GM15510 (cell line): ENCODE results near the gene APBB1IP.

Source experiments
- POLR2A ChIP-seq: IDR thresholded peaks from 3 replicates; pipeline ENCODE4 v1.6.1; 2011; ENCODE audit warnings: borderline replicate concordance; ENCODE audit not compliant: insufficient read length; ENCODE audit errors: extremely low read depth

APBB1IP gene

DNA sequence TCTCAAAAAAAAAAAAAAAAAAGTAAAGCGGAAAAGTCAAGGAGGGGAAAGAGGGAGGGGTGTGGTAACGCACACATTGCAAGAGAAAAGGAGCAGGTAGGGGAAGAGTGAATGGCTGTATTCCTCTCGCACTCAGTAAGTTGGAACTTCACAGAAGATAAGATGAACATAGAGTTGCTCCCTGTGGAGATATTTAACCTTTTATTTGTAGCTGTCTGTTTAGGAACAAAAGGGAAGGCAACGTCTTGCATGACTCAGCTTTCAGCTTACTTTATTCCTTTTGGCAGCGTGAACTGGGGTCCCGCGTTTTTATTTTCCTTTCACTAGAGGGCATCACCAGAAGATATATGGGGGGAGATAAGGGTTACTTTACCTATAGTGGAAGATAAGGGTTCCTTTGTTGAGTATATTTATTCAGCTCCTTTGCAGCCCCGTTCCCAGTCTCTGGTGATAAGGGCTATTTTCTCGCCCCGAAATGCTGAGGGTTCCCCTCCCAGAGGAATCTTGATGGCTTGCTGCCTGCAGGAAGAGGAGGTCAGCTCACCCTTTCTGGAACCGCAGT is 78.5 kb downstream of the APBB1IP start:
- no peak for TF ChIP-seq POLR2A

DNA sequence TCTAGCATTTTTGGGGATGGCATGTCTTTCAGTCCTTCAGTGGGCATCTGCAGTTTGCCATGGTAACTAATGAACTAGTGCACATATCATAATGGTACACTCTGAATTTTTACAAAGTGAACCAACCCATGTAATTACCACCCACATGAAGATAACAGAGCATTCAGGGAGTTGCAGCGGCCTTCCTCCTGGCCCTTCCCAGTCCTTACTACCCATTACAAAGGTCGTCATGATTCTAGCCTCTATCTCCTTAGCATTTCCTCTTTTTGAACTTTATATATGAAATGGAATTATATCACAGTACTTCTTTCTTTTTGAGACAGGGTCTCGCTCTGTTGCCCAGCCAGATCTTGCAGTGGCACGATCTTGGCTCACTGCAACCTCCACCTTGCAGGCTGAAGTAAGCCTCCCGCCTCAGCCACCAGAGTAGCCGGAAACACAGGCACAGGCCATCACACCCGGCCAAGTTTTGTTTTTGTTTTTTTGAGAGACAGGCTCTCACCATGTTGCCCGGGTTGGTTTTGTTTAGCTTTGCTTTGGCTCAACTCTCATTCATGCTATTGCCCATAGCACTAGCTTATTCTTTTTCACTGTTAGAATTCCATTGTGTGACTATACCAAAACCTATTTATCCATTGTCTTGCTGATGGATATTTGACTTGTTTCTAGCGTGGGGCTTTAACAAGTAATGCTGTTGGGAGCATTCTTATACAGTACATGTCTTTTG is 79.2 kb downstream of the APBB1IP start:
- TF ChIP-seq POLR2A = no peak

DNA sequence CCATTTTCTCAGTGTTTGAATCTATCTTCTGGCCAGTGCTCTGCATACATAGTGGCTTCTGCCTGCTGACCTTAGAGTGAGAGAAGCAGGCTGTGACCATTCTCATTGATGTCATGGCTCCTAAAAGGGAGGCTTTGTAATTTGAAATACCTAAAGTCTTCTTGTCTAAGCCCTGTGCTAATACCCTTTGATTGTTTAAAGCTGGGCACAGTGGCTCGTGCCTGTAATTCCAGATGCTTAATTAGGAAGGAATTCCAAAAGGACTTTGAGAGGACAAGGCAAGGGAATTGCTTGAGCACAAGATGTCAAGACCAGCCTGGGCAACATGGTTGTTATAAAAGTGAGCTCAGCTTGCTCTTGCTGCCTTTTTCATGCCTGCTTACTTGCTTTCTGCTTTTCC is 81.7 kb downstream of the APBB1IP start:
- no peak for TF ChIP-seq POLR2A

DNA sequence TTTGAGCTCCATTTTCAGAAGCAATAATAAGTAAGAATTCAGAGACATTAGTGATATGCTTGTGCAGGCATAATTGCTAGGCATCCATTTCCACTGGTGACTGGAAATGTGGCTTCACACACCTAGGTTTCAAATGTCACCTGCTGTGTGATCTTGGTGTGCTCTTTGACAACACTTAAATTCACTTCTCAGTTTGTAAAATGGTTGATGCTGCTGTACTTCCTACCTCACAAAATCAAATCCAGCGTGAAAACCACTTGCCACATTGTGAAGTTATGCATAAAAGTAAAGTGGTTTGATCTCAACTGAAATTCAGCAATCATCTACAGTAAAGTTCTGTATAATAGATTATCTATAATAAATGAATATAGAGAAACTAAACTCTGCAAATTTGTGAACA is 82.4 kb downstream of the APBB1IP start:
- no peak for TF ChIP-seq POLR2A

DNA sequence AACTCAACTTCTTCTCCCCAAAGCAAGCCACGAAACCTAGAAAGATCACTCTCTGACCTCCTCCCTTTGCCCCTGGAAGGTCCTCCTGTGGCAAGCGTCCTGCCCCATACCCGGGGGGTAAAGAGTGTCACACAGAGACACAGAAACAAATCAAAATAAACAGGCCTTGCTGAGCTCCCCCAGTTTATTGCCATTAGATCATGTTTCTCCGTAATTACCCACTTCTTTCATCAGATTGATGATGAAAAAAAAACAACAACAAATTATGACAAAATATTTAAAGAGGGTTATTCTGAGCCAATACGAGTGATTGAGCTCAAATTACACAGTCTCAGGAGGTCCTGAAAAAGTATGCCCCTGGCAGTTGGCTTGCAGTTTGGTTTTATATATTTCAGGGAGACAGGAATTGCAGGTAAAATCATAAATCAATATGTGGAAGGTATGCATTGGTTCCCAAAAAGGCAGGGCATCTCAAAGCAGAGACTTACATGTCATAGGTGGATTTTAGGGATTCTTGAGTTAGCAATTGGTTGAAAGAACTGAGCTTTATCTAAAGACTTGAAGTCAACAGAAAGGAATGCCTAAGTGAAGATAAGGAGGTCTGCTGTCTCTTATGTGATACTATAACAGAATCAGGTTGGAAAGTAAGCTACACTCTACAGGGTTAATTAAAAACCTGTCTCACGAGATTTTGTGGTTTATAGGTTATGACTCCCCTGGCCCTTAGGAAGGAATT is 86.2 kb downstream of the APBB1IP start:
- TF ChIP-seq POLR2A = no peak

DNA sequence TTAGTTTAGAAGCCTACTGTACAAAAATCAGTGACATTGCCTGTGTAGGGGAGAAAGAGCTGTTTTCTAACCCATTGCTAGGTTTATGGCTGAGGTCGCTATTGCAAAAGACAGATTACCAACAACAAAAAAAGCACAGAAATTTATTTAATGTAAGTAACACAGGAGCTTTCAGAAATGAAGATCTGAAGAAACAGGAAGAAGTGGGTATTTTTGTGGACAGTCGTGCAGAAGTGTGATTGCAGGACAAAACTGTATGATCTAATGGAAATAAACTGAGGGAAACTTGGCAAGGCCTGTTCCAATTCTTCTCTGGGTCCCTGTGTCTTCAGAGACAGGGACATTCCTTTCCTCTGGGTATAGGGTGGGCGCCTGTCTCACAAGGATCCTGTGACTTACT is 87.4 kb downstream of the APBB1IP start:
- TF ChIP-seq POLR2A = no peak

DNA sequence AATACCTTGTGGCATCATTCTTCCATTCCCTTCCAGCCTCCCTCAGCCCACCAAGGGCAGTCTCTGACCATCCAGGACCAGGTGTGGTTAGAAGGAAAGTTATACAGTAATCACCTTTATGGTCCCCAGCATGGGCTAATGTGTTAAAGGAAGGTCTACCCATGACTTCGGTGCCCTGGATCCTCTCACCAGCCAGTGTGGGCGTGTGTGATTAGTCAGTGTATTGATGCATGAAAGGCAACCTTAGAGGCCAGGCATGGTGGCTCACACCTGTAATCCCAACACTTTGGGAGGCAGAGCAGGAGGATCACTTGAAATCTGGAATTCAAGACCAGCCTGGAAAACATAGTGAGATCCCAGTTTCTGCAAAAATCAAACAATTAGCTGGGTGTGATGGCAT is 88.9 kb downstream of the APBB1IP start:
- no peak for TF ChIP-seq POLR2A

DNA sequence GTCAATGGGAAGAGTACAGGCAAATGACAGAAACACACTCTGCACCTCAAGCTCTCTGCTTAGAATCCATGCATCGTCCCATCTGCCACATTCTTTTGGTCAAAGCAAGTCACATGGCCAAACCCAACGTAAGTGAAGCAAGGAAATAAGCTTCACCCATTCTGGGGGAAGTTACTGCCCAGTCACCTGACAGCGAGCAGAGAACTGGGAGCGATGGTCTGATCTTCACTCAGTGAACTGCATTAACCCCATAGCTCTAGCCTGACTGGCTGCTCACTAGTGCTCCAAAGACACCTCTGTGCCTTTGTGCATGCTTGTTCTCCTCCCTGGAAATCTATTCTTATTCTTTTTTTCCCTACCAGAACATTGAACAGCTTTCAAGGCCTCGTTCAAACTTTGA is 89.9 kb downstream of the APBB1IP start:
- no peak for TF ChIP-seq POLR2A

DNA sequence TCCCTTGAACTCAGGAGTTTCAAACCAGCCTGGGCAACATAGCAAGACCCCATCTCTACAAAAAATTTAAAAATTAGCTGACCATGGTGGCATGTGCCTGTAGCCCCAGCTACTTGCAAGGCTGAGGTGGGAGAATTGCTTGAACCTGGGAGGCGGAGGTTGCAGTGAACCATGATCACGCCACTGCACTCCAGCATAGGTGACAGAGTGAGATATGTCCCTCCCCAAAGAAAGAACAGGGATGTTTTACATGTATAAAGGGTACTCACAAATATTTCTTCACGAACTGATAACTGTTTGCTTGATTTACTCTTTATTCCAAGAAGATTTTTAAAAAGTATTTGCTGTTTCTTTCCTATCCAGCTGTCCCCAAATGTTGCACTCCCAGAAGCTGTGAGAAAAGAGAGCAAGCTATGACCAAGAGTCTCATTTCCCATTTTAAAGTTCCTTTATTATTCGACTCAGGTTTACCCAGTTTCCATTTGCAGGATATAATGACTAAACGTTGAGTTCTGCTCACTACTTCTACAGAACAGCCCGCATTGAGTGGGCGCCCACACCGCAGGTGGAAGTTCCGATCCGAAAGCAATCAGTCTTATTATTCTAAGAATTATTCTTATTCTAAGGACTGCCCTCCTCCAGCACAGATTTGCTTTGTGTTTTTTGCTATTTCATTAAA is 90.7 kb downstream of the APBB1IP start:
- no peak for TF ChIP-seq POLR2A

DNA sequence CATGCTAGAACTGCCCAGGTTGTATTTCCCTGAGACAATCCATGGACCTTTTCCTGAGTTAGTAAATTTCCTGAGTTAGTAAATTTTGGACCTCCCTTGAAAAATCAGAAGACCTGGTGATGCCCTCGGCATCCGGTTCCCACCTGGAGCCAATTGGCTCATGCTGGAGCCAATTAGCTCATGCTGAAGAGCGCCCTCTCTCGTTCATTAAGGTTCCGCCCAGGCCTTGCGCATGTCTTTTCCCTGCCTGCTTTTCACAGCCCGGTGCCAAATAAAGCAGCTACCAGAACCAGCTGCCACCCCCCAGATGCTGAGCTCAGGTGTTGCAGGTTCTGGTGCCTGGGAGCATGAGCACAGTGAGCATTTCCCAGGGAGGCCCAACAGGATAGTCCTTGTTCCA is 96.2 kb downstream of the APBB1IP start:
- TF ChIP-seq POLR2A = no peak

DNA sequence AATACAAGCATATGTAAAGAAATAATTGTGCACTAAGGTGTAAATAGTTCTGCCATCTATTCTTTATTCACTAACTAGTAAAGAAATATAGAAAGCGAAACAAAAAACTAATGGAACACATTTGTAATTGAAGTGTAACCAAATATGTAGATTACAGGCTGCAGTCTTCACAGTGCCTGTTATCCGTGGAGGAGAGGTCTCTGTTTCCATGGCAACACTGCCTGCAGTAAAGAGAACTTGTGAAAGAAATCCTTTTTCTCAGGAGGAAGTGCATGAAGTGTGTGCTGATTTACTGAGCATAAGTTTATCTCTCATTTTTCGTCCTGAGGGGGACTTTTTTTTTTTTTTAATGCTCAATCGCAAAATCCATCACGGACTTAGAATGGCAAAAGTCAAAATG is 102.5 kb downstream of the APBB1IP start:
- no peak for TF ChIP-seq POLR2A

DNA sequence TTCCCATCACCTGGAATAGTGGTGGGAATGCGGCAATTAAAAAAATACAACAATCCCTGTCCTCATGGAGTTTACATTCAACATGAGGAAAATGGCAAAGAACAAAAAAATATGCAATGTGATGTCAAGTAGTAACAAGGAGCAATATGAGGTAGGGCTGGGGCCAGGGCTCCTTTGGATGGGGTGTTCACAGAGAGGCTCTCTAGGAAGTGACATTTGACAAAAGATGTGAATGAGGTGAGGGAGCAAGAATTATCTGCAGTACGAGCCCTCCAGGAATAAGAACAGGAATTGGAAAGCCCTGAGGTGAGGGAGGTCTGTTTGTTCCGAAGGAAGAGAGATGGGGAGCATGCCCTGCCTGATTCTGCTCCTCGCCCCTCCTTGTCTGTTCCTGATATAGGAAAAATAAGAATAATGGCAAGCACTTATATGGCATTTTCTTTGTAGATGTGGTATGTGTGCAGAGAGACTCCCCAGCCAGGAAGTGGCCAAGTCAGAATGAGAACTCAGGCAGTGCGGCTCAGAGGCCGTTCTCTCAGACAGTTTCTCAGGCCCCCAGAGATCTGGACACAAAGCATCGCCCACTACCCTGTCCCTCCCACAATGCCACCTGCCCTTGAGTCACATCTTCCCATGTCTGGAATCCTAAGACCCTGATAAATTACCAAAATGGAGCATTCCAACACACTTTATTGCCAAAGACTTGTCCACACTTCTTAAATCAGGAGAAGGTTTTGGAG is 105.6 kb downstream of the APBB1IP start:
- no peak for TF ChIP-seq POLR2A

DNA sequence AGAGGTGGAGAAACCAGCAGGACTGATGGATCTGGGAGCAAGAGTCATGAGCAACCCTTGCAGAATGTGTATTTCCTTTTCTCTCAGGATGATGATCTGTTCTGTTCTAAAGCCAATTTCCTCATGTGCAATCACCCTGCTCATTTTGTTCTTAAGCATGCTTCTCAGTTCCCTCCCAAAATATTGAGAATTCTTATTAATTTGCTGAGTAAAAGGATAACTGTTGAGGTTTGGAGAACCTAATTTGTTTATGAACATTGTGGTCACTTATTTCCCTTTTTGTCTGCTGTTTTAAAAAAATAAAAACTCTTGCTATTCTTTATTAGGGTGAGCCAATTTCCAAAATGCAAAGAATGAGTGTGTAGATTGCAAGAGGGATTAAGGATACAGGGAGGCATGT is 106.8 kb downstream of the APBB1IP start:
- TF ChIP-seq POLR2A = no peak

DNA sequence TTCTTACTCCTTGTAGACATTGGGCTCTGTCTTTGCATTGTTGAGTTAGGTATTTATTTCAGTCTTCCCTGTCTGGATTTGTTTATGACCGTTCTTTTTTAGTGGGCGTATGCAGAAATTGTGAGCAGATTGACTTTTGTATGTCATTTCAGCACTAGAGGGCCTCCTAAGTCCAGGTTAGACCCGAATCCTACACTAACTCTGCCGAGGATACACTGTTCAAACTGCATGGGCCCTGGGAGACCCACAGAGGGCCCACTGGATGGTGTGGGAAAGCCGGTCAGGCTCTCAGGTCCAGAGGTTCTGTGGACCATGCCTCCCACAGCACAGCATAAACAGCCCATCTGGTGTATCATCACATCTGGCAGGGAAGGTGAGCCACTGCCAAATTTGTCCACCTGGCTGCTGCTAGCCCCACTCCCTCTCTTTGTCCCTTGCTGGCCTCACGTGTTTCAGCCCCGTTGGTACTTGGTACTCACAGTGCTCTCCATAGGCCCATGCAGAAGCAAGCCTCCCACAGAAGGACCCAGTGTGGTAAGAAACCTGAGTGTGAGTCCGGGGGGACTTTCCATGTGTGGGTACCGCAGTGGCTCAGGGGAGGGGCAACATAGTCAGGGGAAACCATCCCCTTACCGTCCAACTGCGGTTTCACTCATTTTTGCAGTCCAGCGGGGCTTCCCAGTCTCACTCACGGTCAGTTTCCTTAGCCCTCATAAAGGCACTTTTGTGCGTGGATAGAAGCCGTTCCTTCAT is 112.8 kb downstream of the APBB1IP start:
- TF ChIP-seq POLR2A = no peak
